Activated effector memory CD4-positive, alpha-beta T cell treated with Interleukin-2 at 50 U/mL for 16 hours (primary cell): Measurements from ENCODE around the gene LGALS9.
"Not testable (repeated sequence)": the region's sequence is repeated elsewhere in the genome, so short reads cannot be mapped to it uniquely, and the experiment has no call there.

Experiments
- DNase-seq: peaks from one replicate; pipeline ENCODE4 v3.0.0-alpha.2; 2020

Gene LGALS9

DNA sequence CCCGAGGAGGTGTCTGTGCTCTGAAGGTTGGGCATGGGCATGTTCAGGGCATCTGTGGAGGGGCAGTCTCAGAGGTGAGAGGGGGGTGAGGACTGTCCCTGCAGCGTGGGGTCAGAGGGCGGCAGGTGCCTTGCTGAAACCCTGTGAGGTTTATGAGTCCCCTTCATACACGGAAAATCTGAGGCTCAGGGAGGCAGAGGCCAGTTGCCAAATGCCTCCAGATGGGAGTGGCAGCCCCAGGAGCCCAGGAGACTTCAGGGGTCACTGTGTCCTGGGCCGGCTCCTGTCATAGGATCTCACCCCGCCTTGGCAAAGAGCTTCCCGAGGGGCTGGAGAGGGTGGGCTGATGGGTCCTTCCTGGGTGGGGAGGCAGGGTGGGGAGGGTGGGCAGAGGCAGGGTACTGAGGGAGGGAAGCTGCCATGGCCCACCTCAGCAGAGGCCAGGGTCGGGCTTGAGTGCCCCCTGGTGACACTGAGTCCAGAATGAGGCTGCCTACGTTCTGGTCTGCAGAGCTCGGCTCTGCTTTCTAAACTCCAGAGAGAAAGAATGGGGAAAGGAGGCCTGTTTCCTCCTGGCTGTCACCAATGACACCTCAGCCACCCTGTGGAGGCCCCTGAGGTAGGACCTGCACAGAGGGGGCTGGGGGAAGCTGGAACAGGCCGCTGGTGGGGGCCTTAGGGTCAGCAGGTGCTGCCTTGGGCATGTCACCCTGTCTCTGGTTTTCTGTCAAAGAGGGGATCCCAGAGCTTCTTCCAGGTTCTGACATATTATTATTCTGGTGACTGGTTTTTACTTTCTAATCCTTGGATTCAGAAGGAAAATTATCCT is 1.1 kb downstream of the LGALS9 start:
- DNase-seq, result no peak

GRCh38 chr17:27632766-27633165 is 1.8 kb downstream of the LGALS9 start:
- not testable (repeated sequence) for DNase-seq

GRCh38 chr17:27633312-27634025 is 2.5 kb downstream of the LGALS9 start:
- no peak for DNase-seq

DNA sequence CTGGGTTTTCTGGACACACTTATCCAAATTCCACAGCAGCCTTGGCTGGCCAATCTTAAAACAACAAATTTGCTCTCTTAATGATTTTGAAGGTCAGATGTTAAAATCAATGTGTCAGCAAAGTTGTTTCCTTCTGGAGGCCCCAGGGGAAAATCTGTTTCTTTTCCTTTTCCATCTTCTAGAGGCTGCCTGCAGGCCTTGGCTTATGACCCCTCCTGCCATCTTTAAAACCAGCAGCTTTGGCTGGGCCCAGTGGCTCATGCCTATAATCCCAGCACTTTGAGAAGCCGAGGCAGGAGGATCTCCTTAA is 3.0 kb downstream of the LGALS9 start:
- no peak for DNase-seq

DNA sequence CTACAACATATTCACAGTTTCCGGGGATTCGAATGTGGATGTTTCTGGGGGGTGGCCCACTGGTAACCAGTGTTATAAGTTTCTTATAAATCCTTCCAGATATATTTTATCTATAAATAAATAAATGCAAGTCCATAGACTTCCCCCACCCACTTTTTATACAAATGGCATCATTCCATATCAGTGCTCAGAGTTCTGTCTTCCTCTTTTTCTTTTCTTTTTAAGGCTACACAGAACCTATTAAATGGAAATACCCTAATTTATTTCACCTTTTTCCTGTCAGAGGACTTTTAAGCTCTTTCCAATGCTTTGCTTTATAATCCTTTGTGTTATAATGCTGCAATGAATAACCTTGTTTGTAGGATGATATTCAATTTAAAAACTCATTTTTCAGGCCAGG is 3.8 kb downstream of the LGALS9 start:
- no peak for DNase-seq

DNA sequence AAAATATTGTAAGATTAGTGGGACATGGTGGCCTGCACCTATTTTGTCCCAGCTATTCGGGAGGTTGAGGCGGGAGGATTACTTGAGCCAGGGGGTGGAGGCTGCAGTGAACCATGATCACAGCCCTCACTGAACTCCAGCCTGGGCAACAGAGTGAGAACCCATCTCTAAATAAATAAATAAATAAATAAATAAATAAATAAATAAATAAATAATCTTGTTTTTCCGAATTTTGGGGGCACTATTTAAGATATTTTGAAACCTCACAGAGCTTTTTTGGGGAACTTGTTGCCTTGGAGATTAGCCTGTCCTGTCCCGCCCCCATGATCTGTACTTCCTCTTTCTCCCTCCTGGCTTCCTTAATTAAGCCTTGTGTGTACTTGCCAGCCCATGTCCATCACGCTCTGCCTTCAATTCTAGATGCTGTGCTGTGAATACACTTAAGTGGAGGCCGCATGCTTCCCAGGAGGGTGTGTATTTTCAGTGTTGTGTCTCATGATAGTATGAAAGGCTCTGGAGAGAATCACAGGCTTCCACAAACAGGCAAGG is 4.4 kb downstream of the LGALS9 start:
- DNase-seq, result no peak

- DNase-seq, result not testable (repeated sequence)
Measured at GRCh38 chr17:27636005-27636520, 5.1 kb downstream of the LGALS9 start.

GRCh38 chr17:27637818-27638217 is 6.8 kb downstream of the LGALS9 start:
- not testable (repeated sequence) for DNase-seq

DNA sequence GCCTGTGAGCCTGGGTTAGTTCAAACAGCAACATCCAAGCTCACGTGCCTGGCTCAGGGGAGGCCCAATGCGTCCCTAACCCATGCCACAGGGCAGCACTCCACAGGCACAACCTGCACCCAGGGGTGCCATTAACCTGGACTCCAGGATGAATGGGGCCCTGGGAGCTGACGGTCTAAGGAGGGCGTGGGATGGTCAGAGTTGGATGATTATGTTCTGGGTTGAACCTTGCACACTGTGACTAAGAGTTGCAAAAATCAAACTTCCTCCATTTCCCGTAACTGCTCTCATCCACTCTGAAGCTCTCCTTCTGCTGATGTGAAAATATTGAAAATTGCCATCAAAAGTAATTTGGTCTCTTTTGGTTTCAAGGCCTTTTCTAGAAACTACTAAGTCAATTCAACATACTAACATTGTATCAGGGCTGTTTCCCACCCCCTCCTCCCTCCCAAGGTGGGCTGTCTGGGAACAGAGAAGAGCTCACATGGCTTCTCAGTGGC is 7.5 kb downstream of the LGALS9 start:
- not testable (repeated sequence) for DNase-seq

DNA sequence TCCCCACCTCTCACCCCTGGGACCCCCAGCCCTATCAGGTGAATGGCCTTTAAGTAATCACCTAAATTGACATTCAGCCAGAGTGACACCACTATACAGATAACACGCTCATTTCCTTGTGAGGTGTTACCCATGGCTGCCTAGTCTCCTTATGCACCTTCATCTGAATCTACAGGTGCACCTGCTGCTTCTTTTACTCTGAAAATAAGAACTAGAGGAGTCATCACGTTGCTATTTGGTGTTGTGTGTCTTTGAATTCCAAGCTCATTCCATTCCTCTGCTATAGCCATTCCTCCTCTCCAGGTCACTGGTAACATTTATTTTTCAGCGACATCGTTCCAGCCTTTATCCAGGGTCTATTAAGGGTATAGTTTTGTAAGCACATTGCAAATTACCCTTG is 9.8 kb downstream of the LGALS9 start:
- DNase-seq, result no peak

- DNase-seq, result no peak
Measured at GRCh38 chr17:27644586-27644985, 13.6 kb downstream of the LGALS9 start.

DNA sequence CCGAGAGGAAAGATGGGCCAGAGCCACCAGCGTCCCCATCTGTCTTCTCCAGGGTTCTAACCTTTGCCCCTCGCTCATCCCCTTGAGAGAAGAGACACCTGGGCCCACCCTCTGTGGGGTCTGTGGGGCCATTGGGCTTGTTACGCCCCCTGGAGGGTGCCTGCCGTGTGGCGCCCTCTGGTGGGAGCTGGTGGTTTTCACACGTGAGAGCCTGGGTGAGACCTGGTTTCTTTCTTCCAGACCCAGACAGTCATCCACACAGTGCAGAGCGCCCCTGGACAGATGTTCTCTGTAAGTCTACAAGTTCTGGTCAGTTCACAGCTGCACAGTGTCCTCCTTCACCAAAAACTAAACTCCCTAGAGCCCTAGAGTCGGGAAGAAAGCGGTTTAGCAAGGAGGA is 14.6 kb downstream of the LGALS9 start:
- not testable (repeated sequence) for DNase-seq

GRCh38 chr17:27646232-27646631 is 15.2 kb downstream of the LGALS9 start:
- DNase-seq, result no peak

DNA sequence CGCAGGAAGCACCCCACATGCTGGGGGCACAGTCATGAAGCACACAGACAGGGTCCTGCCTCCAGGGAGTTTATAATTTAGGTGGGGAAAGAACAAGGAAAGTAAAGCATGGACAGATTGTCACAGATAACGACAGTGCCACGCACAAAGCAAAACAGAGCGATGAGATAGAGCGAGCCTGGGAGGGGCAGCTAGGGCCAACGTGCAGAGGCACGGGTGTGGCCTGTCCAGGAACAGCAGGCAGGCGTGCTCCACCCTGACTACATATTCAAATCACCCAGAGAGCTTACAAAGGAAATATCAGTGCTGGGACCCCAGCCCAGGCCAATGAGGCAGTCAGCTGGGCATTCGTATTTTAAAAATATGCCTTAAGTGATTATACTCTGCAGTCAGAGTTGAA is 16.8 kb downstream of the LGALS9 start:
- no peak for DNase-seq

DNA sequence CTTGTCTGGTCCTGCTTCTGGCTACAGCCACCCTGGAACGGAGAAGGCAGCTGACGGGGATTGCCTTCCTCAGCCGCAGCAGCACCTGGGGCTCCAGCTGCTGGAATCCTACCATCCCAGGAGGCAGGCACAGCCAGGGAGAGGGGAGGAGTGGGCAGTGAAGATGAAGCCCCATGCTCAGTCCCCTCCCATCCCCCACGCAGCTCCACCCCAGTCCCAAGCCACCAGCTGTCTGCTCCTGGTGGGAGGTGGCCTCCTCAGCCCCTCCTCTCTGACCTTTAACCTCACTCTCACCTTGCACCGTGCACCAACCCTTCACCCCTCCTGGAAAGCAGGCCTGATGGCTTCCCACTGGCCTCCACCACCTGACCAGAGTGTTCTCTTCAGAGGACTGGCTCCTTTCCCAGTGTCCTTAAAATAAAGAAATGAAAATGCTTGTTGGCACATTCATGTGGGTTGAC is 18.2 kb downstream of the LGALS9 start:
- not testable (repeated sequence) for DNase-seq

DNA sequence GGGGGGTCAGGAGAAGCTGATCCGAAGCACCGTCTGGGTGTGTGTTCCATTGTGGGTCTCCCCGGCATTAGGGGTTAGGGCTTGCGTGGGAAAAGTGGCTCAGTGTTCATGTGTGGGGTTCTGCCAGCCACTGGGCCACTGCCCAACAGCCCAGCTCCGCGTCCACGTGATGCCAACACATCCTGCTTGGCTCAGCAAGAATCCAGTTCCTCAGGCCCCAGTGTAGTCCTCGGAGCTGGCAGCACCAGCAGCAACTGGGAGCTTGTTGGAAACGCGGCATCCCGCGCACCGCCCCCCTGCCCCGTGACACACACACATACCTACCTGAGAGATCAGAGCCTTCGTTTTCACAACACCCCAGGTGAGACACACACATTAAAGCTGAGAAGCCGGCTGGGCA is 18.9 kb downstream of the LGALS9 start:
- DNase-seq, result no peak

- no peak for DNase-seq
Measured at GRCh38 chr17:27650836-27651235, 19.8 kb downstream of the LGALS9 start.

DNA sequence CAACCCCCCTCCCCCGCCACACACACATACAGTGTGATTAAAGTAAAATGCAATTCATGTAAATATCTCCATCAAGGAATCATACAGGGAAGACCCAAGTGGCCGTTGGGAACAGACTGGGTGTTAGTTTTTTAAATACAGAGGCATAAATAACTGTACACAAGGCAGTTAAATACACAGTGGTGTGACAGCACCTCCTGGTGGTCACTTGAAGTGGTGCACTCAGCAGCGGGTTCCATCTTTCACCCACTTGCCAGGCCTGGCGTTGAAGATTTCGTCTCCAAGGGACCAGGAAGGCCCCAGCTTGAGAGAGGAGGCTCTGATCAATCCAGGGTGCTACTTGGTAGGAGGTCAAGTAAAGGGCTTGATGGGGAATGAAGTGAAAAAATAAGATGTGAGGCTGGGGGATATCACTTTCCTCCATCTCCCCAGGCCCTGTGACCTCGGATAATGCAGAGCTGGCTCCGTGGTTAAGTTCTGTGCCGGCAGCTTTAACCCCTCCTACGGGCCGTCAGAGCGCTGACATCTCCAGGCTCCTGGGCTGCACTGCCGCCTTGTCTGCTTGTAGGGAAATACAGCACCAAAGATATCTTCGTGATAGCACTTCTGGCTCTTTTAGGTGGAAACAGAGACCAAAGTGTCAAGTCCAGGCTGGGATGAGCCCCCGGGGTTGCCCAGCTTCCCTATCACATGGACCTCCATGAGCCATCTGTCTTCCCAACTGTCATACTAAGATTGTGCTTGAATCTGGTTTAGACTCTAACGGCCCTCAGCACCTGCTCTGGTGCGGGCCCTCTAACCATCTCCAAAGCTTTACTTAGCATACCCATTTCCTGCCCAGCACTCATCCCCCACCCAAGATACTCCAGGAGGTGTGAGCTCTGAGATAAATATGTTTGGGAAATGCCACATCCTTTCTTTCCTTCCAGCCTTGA is 20.7 kb downstream of the LGALS9 start:
- peak; percentile 37 for DNase-seq

GRCh38 chr17:27653449-27653971 is 22.5 kb downstream of the LGALS9 start:
- DNase-seq, result not testable (repeated sequence)

DNA sequence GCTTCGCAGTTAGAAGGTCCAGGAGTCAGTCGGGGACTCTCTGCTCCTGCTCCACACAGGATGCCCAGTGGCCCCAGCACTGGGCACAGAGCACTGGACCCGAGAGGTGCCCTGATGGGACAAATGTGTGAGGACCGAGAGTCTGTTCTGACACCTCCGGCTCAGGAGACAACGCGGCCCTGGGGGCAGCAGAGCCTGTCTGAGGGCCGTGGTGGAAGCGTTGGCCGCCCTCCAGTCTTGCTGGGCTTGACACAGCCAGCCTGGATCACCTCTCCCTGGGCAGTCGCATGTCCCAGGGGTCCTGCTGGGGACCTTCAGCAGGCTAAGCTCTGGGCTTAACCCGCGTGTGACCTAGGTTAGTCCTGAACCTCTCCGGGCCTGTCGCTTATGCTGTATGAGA is 23.1 kb downstream of the LGALS9 start:
- DNase-seq, result no peak

DNA sequence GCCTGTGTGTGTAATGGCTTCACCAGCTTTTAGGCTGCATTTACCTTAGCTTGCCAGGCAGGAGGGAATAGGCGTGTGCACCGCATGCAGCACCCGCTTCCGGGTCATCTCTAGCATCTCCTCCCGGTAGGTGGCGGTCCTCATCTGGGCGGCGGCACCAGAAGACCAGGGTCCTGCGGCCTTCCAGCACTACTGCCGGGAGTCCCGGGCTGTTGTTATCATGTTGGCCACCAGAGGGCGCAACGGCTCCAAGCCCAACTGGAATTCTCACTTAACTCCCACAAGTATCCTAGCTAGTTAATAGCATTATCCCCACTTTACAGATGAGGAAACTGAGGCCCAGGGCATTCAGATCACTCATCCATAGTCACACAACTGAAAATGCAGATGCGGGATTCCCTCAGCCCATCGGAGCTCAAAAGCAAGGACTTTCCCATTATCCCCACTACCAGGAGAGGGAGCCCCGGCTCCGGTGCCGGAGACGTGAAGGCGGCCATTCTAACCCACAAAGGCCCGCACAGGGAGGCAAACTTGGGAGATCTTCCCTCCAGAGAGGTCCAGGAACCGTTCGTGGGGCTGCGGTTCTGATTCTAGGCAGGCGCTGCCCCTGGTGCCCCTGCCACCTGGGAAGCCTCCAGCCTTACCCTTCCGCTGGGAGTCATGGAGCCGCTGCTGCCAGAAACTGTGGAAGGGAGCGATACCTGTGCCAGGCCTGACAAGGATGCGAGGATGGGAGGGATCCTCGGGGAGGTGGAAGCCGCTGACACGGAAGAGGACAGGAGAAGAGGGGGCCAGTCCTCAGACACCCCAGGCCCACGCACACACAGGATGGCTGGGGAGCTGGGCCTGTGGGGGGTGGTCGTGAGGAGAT is 23.9 kb downstream of the LGALS9 start:
- DNase-seq, result peak; percentile 44
